ENCODE measurements around the gene NSD1.

The NSD1 gene

GRCh38 chr5:177347699-177348098, 214.1 kb downstream of the NSD1 start:
- no peak overlapping the region for H3K27ac ChIP-seq (ENCODE audit: low read depth, low read length)
- H3K4me1 ChIP-seq (ENCODE audit: insufficient read depth, low read length): peaks cover 11% of the 10 kb centered on the region; the same call in 1 of the 2 replicates
- H3K9me3 ChIP-seq (ENCODE audit: insufficient read depth, low read depth, low read length): no peaks in the 10 kb centered on the region
- no peaks in the 10 kb centered on the region for H3K27me3 ChIP-seq (ENCODE audit: insufficient read depth, low read length)
- no peak overlapping the region for H3K9ac ChIP-seq (ENCODE audit: low read depth, low read length)
- no peak overlapping the region for H3K4me3 ChIP-seq (ENCODE audit: low read length)
- 94% methylated on average over 4 of the region's 4 CpGs for WGBS
- peaks cover 29% of the 10 kb centered on the region for H3K36me3 ChIP-seq (ENCODE audit: insufficient read depth, low read length)

DNA sequence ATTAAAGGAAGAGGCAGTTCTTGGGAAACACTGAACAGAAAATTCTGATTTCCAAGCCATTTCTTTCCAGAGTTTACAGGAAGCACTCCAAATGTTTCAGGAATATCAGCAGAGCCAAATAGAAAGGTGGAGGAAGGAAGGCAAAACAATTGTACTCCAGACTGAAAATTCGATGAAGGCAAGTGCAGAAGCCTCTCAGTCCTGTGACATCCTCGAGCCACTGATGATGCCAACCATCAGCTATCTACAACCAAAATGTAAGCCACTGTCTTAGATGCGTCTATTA, 215.7 kb downstream of the NSD1 start:
- Histone ChIP-seq H3K36me3 (ENCODE audit: insufficient read depth, low read length) (peaks cover 24% of the 10 kb centered on the region), H3K9ac (ENCODE audit: low read depth, low read length) (no peak overlapping the region), H3K4me3 (ENCODE audit: low read length) (0 out of 2 replicates have a peak overlapping the region, but pooled peaks have one; percentile 15), H3K27me3 (ENCODE audit: insufficient read depth, low read length) (no peaks in the 10 kb centered on the region), H3K4me1 (ENCODE audit: insufficient read depth, low read length) (peaks cover 11% of the 10 kb centered on the region; the same call in 1 of the 2 replicates), H3K27ac (ENCODE audit: low read depth, low read length) (no peak overlapping the region), H3K9me3 (ENCODE audit: insufficient read depth, low read depth, low read length) (no peaks in the 10 kb centered on the region)
- 89% methylated on average over 3 of the region's 3 CpGs for WGBS

DNA sequence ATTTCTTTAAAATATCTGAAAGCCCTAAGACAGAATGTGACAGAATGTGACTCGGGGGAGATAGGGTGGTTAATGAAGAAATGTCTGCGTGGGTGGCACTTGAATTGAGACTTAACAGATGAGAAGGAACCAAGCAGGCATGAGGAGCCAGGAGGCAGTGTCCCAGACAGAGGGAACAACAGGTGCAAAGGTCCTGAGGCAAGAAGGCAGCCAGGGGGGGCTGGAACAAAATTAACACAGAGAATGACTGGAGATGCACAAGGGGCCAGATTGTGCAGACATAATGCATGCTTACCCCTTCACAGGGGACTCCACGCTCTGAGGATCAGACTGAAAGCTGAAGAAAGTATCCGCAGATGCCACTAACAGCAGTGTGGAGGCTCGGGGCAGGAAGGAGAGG, 216.2 kb downstream of the NSD1 start:
- peaks cover 24% of the 10 kb centered on the region for H3K36me3 ChIP-seq (ENCODE audit: insufficient read depth, low read length)
- WGBS: 87% methylated on average over 5 of the region's 5 CpGs
- peaks cover 11% of the 10 kb centered on the region; the same call in 1 of the 2 replicates for H3K4me1 ChIP-seq (ENCODE audit: insufficient read depth, low read length)
- H3K9ac ChIP-seq (ENCODE audit: low read depth, low read length): no peak overlapping the region
- peaks cover 4% of the 10 kb centered on the region; the same call in 1 of the 2 replicates for H3K27me3 ChIP-seq (ENCODE audit: insufficient read depth, low read length)
- no peaks in the 10 kb centered on the region for H3K9me3 ChIP-seq (ENCODE audit: insufficient read depth, low read depth, low read length)
- no peak overlapping the region for H3K27ac ChIP-seq (ENCODE audit: low read depth, low read length)
- H3K4me3 ChIP-seq (ENCODE audit: low read length): 0 out of 2 replicates have a peak overlapping the region, but pooled peaks have one; percentile 15

All from HUES64 (cell line).